Renal pelvis (tissue), 4 donors: ENCODE results near the gene TTLL11. TPM values are rescaled to one million over a fixed set of nuclear protein-coding genes. Genes with fewer than 3 reads are reported as not detected.

Experiments
- DNase-seq: peaks from one replicate; pipeline ENCODE4 v3.0.0-alpha.2; 2013
- polyA plus RNA-seq, 3 donors: library from polyadenylated mRNA; unstranded; fragments of 120-200 nt; gene quantifications; one replicate each; pipeline ENCODE4 v1.2.1, GENCODE V29; 2013; ENCODE audit not compliant: insufficient read length in 3 of 3

TTLL11 gene
- polyA plus RNA-seq, 3 donors: 6.2 to 8.9 (median 8.5) TPM

- DNase-seq: no peak
These were observed 316.9 kb downstream of the TTLL11 start for GRCh38 chr9:121776001-121776738.

GRCh38 chr9:121774715-121775613 lies 318.1 kb downstream of the TTLL11 start:
- DNase-seq: no peak

- DNase-seq: no peak
These were observed 319.0 kb downstream of the TTLL11 start for GRCh38 chr9:121773954-121774714.

GRCh38 chr9:121773286-121773953 lies 319.7 kb downstream of the TTLL11 start:
- DNase-seq: no peak

- DNase-seq: no peak
These were observed 320.4 kb downstream of the TTLL11 start for GRCh38 chr9:121772600-121773285.

Other genes starting within 250 kb of the TTLL11 start
- gene NDUFA8, start 66.5 kb upstream of the TTLL11 start, polyA plus RNA-seq: 10 to 100 TPM; 79.0 to 93.6 (median 80.4) TPM
- gene MORN5, start 66.6 kb upstream of the TTLL11 start, polyA plus RNA-seq: 1 to 10 TPM; 2.6 to 4.1 (median 3.5) TPM
- 1 to 10 TPM; 3.7 to 4.8 (median 4.5) TPM for gene LHX6, start 135.6 kb upstream of the TTLL11 start, polyA plus RNA-seq
- 10 to 100 TPM; 31.9 to 33.4 (median 33.3) TPM for gene RBM18, start 171.5 kb upstream of the TTLL11 start, polyA plus RNA-seq
- 10 to 100 TPM; 38.4 to 53.4 (median 46.6) TPM for gene MRRF, start 171.6 kb upstream of the TTLL11 start, polyA plus RNA-seq